ENCODE results near the gene GAMT.

DNA sequence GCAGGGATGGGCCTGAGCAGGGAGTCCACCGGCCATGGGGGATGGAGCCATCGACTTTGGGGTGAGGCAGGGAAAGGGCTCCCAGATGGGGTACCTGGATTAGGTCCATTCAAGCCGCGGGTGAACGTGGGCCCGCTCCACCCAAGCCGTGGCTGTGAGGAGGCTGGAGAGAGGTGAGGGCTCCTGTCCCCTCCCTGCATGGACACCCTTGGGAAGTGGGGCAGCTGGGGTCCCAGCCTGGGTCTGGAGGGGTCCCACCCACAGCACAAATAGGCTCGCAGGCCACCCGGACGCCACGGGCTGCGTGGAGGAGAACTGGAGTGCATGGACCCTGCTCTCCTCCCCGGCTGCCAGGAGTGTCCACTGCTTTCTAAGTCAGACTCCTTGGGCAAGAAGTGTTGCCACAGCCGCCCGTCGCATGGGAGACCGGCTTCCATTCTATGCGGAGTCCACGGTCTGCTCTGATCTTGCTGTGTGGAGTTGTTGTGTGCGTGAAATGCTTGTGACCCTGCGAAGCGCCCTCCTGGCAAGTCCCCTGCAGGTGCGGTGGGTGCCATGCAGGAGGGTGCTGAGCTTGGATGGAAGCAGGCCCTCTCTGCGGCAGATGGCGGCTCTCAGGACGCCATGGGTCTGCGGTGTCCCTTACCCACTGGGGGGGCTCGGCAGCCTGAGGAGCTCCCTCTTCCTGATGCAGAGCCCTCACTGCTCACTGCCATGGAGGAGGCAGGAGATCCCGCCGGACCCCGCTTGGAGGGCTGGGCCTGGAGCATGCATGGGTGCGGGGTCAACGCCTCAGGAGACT is 8.1 kb upstream of the GAMT start:
- TF ChIP-seq POLR2A (IDR thresholded peaks at IDR 0.05) = no peak
- TF ChIP-seq, protein P1, sequence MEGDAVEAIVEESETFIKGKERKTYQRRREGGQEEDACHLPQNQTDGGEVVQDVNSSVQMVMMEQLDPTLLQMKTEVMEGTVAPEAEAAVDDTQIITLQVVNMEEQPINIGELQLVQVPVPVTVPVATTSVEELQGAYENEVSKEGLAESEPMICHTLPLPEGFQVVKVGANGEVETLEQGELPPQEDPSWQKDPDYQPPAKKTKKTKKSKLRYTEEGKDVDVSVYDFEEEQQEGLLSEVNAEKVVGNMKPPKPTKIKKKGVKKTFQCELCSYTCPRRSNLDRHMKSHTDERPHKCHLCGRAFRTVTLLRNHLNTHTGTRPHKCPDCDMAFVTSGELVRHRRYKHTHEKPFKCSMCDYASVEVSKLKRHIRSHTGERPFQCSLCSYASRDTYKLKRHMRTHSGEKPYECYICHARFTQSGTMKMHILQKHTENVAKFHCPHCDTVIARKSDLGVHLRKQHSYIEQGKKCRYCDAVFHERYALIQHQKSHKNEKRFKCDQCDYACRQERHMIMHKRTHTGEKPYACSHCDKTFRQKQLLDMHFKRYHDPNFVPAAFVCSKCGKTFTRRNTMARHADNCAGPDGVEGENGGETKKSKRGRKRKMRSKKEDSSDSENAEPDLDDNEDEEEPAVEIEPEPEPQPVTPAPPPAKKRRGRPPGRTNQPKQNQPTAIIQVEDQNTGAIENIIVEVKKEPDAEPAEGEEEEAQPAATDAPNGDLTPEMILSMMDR (IDR thresholded peaks at IDR 0.05) = no peak
